ENCODE results near the gene KLHL4.
"Not testable (repeated sequence)": the region's sequence is repeated elsewhere in the genome, so short reads cannot be mapped to it uniquely, and the experiment has no call there.

KLHL4 gene, protein sequence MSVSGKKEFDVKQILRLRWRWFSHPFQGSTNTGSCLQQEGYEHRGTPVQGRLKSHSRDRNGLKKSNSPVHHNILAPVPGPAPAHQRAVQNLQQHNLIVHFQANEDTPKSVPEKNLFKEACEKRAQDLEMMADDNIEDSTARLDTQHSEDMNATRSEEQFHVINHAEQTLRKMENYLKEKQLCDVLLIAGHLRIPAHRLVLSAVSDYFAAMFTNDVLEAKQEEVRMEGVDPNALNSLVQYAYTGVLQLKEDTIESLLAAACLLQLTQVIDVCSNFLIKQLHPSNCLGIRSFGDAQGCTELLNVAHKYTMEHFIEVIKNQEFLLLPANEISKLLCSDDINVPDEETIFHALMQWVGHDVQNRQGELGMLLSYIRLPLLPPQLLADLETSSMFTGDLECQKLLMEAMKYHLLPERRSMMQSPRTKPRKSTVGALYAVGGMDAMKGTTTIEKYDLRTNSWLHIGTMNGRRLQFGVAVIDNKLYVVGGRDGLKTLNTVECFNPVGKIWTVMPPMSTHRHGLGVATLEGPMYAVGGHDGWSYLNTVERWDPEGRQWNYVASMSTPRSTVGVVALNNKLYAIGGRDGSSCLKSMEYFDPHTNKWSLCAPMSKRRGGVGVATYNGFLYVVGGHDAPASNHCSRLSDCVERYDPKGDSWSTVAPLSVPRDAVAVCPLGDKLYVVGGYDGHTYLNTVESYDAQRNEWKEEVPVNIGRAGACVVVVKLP

GRCh38 chrX:87517571-87518141, at the start of gene KLHL4:
TSS of gene KLHL4 (plus strand) at chrX:87517802. CDS start at chrX:87517894, 92 bp downstream.
- no peak within 1 kb of the TSS for H3K27ac ChIP-seq
- no peak for TF ChIP-seq ZFX (IDR thresholded peaks at IDR 0.05)
- TF ChIP-seq CTCF (conservative IDR thresholded peaks at IDR 0.05), result no peak

GRCh38 chrX:87468941-87469340, 48.7 kb upstream of the KLHL4 start:
- H3K27ac ChIP-seq, result no peak overlapping the region
- TF ChIP-seq CTCF (conservative IDR thresholded peaks at IDR 0.05), result no peak

GRCh38 chrX:87475793-87476192, 41.8 kb upstream of the KLHL4 start:
- no peak overlapping the region for H3K27ac ChIP-seq
- no peak for TF ChIP-seq CTCF (conservative IDR thresholded peaks at IDR 0.05)
- TF ChIP-seq ZFX (IDR thresholded peaks at IDR 0.05), result no peak

- H3K27ac ChIP-seq, result not testable (repeated sequence)
These were observed 38.9 kb upstream of the KLHL4 start for GRCh38 chrX:87478703-87479102.

DNA sequence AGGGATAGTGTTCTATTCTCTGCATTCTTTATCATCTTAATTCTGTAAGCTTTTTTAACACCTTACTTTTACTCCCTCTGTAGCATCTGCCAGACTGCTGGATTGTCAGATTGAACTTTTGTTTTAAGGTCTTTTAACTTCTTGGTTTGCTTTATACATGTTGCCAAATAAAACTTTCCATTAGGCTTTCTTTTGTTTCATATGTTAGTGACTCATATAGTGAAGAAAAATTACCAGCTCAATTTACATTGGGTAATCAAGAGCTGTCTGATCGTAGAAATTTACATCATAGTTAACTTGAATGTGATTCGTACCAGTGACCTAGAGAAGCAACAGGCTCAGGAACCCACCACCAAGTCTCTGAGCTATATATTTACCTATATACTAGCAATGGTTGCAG, 28.5 kb upstream of the KLHL4 start:
- no peak for TF ChIP-seq ZFX (IDR thresholded peaks at IDR 0.05)
- TF ChIP-seq CTCF (conservative IDR thresholded peaks at IDR 0.05), result no peak

GRCh38 chrX:87515836-87516235, 1.8 kb upstream of the KLHL4 start:
- no peak overlapping the region for H3K27ac ChIP-seq
- TF ChIP-seq ZFX (IDR thresholded peaks at IDR 0.05), result no peak
- no peak for TF ChIP-seq CTCF (conservative IDR thresholded peaks at IDR 0.05)

More for the DNA sequence above, 28.5 kb upstream of the KLHL4 start:
- H3K27ac ChIP-seq, result no peak overlapping the region

DNA sequence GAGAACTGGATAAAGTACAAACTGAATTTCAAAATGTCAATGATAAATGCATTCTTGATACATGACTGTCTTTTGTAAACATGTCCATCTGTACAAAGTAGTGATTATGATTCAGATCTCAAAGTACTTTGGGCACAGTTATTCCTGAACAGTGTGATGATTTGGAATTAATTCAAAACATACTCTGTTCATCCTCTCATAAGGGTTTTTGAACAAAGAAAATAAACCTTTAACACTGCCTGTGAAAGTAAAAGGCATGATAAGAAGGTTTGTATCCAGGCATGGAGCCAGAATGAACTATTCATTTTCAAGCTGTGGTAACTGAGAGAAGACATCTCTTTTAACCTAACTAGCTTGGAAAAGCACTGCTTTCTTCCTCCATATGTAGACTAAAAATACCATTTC, 883 bp upstream of the KLHL4 start:
- TF ChIP-seq CTCF (conservative IDR thresholded peaks at IDR 0.05) (no peak), ZFX (IDR thresholded peaks at IDR 0.05) (no peak)
- no peak overlapping the region for H3K27ac ChIP-seq
